Mucosa of gallbladder (tissue), 1 donor: ENCODE results near the gene TNFRSF4. TPM values are rescaled to one million over a fixed set of nuclear protein-coding genes. Genes with fewer than 3 reads are reported as not detected.
A peak's percentile ranks its signal among the peaks of the same experiment; 100 is the strongest.

Experiments used
- DNase-seq: peaks from one replicate; pipeline ENCODE4 v3.0.0-alpha.2; 2020; ENCODE audit warnings: low spot score
- total RNA-seq: library from RNA; stranded (reverse); gene quantifications from one replicate; pipeline ENCODE4 v1.2.1, GENCODE V29; 2021
- donor health status: DM: no; HTN: no; CAD: no.

TNFRSF4 gene
- total RNA-seq, 1 donor from 2014 or later, result 2.6 TPM

DNA sequence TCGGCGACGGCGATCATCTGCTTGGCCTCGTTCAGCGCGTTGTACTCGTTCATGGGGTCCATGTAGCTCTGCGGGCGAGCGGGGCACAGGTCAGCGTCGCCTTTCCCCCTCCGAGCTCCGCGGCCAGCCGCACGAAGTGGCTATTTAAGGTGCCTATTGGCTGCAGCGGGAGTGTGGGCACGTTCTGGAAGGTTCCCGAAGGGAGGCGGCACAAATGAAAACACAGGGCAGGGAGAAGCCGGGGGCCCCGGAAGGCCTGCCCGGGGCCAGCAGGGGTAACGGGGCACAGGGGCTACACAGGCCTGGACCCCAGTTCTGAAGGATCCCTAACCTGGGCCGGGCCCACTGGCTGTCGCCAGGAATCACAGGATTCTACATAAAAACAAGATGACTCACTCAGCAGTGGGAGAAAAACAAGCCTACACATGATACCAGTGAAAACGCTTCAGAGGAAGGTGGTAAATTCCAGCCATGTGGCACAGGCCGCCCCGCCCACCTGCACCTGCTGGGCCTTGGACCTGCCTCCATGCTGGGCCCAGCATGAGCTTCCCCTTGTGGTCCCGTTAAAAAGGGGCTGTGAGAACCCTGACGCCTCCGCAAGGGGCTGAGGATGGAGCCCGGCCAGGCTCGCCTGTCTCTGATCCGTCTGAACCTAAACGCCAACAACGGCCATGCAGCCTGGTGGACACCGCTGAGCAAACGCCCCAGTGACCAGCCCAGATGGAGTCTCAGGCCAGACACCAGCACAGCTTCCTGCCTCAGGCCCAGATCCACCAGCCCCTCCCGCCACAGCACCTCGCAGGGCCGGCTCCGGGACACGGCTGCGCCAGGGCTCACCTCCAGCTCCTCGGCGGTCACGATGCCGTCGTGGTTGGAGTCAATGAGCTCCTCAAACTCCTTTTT is 3.9 kb upstream of the TNFRSF4 start:
- DNase-seq, result no peak

- no peak for DNase-seq
Observed at GRCh38 chr1:1216770-1217620, 3.0 kb upstream of the TNFRSF4 start.

GRCh38 chr1:1215881-1216605 is 2.1 kb upstream of the TNFRSF4 start:
- no peak for DNase-seq

- DNase-seq, result no peak
Observed at GRCh38 chr1:1215080-1215676, 1.2 kb upstream of the TNFRSF4 start.

DNA sequence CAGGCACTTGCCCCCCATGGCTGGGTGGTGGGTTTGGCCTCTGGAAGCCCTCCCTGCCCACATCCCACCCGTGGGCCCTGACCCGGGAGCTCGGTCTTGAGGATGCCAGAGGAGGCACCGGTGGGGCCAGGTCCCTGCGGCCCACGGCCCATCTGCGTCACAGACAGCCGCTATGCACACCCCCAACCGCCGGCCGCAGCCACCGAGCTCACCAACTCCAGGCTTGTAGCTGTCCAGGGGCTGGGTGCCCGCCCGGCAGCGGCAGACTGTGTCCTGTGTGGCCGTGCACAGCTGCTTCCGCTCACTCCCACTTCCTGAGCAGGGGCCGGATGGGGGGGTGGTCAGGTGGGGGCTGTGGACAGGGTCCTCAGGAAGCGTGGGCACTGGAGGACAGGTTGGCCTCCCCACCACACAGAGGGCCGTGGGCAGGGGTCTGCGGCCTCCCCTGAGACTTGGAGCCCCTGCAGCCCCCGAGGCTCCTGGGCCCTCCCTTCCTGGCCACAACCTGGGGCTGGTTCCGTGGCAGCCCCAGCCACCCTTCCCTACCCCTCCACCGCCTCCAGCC is 1.1 kb downstream of the TNFRSF4 start:
- peak; percentile 39 for DNase-seq

- DNase-seq, result no peak
Observed at GRCh38 chr1:1211541-1212441, 2.2 kb downstream of the TNFRSF4 start.

DNA sequence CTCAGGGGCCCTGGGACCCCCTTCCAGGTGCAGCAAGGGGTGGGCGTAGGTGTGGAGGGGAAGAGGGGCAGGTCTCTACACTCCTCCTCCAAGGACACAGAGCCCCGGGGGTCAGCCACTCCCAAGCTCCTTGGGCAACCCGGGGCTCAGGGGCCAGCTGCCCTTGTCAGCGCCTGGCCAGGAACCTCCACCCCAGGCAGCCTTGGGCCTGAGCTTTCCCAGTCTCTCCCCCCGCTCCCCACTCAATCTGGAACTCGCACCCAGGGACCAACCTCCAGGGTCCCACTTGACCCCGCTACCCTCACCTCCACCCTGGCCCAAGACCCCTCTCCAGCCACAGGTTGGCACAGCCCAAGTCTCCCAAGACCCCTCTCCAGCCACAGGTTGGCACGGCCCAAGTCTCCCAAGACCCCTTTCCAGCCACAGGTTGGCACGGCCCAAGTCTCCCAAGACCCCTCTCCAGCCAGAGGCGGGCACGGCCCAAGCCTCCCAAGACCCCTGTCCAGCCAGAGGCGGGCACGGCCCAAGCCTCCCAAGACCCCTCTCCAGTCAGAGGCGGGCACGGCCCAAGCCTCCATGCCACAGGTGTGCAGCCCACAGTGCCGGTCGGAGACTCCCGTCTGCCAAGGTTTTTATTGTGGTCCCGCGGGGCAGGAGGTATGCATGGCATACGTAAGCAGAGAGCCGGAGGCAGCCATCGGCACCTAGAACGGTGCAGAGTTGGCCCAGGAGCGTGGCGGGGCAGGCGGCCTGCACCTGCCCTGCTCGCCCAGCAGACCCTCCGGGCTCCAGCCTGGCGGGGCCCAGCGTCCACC is 3.0 kb downstream of the TNFRSF4 start:
- no peak for DNase-seq

DNA sequence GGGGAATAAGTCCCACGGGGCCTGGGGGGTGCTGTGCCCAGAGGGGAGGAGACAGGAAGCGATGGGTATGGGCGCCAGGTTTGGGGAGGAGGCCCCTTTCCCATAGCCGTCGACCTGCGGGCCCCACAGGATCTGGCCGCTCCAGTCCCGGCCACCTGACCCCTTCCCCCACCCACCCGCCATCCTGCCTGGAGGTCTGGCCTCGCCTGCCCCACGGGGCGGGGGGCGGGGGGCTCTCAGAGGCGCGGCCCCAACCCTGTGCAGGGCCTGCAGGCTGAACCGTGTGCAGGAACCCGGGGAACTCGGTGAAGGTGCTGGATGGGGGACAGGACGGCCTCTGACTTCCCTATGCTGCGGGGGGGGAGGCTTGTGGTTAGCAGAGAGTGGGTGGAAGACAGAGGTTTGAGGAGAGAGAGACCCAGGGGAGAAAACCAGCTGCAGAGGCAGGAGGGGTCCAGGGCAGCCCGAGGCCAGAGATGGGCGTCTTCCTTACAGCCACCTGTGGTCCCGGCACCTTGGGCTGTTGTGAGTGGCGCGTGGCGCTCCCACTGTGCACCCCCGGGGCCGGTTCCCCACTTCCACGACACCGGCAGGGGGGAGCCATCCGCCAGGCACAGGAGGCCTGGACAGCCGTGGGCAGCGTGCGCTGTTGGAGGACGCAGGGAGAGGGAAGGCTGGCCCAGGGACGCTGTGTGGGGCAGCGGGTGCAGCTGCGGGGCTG is 5.1 kb downstream of the TNFRSF4 start:
- DNase-seq, result no peak

GRCh38 chr1:1207571-1207892 is 6.4 kb downstream of the TNFRSF4 start:
- no peak for DNase-seq

GRCh38 chr1:1206966-1207531 is 6.9 kb downstream of the TNFRSF4 start:
- no peak for DNase-seq

DNA sequence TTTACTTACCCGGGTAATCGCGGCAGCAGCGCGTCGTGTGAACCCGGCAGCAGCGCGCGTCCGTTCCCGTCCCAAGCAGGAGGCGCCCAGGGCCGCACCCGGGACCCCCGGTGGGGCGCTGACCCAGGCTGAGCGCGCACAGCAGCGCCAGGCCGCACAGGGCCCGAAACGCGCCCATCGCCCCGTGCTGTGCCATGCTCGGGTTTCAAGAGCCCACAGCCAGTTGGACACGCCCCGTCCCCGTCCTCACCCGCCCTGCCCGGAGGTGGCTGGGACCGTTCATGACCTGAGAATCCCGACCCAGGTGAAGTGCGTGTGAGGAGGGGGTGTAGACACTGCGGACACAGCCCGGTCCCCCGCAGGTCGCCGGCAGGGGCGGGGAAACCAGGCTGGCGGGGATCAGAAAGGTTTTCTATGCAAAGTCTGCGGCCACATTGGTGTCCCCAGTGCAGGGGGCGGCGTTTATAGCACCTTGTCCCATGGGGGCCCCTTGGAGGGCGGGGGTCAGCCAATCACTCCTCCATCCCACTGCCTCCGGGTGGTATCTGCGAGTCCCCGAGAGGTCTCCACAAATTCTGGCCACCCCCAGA is 7.5 kb downstream of the TNFRSF4 start, which contains the start of gene TNFRSF18:
Gene TNFRSF18 (minus strand): TSS at position 217 of the 590 bp plus-strand sequence. CDS start 21 bp downstream, at position 196.
- no peak for DNase-seq

DNA sequence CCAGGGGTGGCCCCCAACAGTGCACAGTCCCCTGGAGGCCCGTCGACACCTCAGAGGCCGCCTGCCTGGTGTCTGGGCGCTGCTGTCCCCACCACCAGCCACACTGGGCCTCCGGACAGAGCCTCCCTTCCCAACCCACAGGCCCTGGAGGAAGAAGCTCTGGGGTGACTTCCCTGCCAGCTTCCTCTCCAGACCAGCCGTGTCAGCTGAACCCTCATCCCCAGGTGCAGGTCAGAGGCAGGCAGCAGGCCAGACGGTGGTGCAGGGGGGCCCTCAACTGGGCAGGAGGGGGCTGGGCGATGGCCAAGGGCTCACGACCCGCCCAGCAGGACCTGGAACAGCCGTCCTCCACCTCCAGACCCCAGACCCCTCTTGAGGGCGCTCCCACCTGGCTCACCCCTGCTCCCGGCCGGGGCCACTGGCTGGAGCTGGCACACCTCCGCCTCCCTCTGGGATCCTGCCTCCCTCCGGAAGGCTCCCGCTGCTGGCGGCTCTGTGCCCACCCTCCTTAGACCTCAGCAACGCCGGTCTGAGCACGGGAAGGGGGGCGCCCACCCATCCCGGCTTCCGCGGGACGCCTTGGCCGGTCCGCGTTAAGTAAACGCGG is 8.1 kb downstream of the TNFRSF4 start:
- DNase-seq, result no peak

DNA sequence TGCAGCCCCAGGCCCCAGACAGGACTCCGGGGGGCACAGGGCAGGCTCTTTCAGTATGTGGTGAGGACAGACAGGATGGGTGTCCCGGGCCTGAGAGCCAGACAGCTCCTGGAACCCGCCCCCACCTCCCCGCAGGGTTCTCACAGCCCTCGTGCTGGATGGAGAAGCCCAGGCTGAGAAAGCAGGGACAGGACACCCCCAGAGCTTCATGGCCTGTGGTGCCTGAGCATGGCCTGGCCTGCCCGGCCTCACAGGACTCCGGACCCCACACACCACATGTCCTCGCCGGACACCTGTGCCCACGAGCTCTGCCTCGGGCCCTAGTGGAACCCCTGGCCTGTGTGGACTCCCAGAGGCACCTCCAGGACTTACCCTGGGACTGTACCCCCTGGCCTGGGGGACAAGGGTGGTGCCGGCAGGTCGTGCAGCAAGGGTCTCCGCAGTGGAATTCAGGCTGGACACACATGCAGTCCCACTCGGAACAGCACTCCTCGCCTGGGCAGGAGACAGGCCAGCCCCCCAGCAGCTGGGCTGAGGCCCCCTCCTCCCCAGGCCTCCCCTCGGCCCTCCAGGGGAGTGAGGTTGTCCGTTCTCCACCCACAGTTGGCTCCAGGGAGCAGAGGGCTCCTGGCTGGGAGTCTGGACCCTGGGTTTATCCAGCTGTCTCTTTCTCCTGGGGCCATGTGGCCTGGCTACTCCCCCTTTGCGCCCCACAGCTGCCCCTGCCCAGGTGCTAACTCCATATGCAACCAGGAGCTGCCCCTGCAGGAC is 8.8 kb downstream of the TNFRSF4 start:
- DNase-seq, result no peak

- no peak for DNase-seq
Observed at GRCh38 chr1:1204425-1204920, 9.5 kb downstream of the TNFRSF4 start.

DNA sequence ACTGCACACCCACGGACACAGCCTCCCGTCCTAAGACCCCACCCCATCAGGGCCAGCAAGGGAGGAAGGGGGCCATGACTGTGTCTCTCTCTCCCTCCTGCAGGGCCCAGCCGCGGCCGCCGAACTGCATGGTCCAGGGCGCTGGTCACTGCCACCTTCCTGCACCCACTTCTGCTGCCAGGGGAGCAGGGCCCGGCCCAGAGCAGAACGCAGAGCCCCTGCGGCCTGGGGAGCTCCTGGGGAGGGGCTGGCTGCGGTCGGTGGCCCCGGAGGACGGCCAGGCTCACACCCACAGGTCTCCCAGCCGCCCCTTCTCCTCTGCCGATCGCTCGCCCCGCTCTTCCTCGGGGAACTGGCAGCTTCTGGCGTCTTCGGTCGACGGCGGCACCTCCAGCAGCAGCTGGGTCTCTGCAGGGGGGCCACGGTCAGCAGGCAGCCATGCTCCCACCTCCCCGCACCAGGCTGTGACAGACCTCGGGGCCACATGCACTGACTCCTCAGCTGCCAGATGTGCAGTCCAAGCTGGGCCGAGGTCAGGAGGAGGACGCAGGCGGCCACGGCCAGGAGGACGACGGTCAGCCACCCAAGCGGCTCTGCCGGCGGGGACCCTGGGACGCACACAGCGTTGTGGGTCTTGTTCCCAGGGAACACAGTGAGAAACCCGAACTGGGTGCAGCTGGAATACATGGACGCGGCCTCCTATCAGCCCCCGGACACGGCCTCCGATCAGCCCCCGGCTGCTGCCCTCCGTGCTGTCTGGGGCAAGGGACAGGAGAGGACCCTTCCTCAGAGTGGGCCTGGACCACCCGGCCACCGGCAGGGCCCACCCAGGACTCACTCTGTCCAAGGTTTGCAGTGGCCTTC is 10.2 kb downstream of the TNFRSF4 start:
- no peak for DNase-seq
